ENCODE data around the gene HEATR5A. TPM values are rescaled to one million over a fixed set of nuclear protein-coding genes. Genes with fewer than 3 reads are reported as not detected.

HEATR5A gene
- total and polyA plus RNA-seq, 11 donors: 22.4 to 57.6 (median 45.5) TPM

GRCh38 chr14:31395572-31396205, 24.7 kb downstream of the HEATR5A start:
- TF ChIP-seq POLR2A (IDR thresholded peaks at IDR 0.05): no peak
- no peak for TF ChIP-seq CTCF (IDR thresholded peaks at IDR 0.05)
- H3K4me1 ChIP-seq: no peaks in the 10 kb centered on the region
- intact Hi-C loops (cut with DNase I): no loop called here
- no peak overlapping the region for H3K4me3 ChIP-seq
- DNase-seq: no peak
- no peak overlapping the region for H3K27ac ChIP-seq
- 96 to 98% (median 97%) methylated on average over 4 of the region's 4 CpGs for WGBS, 4 donors
- H3K27me3 ChIP-seq: no peaks in the 10 kb centered on the region
- ATAC-seq: no peak
- H3K36me3 ChIP-seq: peaks cover 0 to 99% (median 87%) of the 10 kb centered on the region in 9 donors
- H3K9me3 ChIP-seq: no peaks in the 10 kb centered on the region

DNA sequence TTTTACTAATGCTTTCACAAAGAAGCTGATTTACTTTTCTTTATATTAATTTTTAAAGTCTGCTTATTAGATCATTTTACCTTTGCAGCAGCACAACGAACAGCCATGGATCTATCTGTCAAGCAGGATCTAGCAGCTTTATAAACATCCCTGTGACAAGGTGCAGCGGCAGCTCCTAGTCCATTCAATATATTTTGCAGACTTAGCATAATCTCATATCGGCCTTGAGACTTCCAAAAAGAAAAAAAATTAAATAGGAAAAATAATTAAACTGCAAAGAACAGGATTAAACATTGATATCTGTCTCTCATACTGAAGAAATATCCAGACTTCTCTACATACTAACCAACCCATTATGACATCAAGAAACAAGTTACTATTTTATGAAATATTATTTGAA, 25.2 kb downstream of the HEATR5A start:
- TF ChIP-seq POLR2A (IDR thresholded peaks at IDR 0.05) (no peak), CTCF (IDR thresholded peaks at IDR 0.05) (no peak)
- intact Hi-C loops (cut with DNase I): no loop called here
- ATAC-seq (no peak), DNase-seq (no peak)
- Histone ChIP-seq H3K9me3 (no peaks in the 10 kb centered on the region), H3K36me3 (peaks cover 0 to 97% (median 82%) of the 10 kb centered on the region in 9 donors), H3K27me3 (no peaks in the 10 kb centered on the region), H3K27ac (no peak overlapping the region), H3K4me1 (peaks cover 0 to 3% (median 0%) of the 10 kb centered on the region in 12 donors), H3K4me3 (no peak overlapping the region)
- WGBS, 4 donors: 92 to 95% (median 93%) methylated on average over 3 of the region's 3 CpGs

- no peaks in the 10 kb centered on the region for H3K9me3 ChIP-seq
- no peak overlapping the region for H3K27ac ChIP-seq
- peaks cover 0 to 23% (median 9%) of the 10 kb centered on the region in 12 donors for H3K4me1 ChIP-seq
- TF ChIP-seq POLR2A (IDR thresholded peaks at IDR 0.05): no peak
- TF ChIP-seq CTCF (IDR thresholded peaks at IDR 0.05): no peak
- peaks cover 0 to 82% (median 71%) of the 10 kb centered on the region in 9 donors for H3K36me3 ChIP-seq
- H3K27me3 ChIP-seq: no peaks in the 10 kb centered on the region
- no peak for DNase-seq
- ATAC-seq: no peak
- intact Hi-C loops (cut with DNase I): no loop called here
- no peak overlapping the region for H3K4me3 ChIP-seq
These were observed 28.3 kb downstream of the HEATR5A start for GRCh38 chr14:31391977-31392503.

DNA sequence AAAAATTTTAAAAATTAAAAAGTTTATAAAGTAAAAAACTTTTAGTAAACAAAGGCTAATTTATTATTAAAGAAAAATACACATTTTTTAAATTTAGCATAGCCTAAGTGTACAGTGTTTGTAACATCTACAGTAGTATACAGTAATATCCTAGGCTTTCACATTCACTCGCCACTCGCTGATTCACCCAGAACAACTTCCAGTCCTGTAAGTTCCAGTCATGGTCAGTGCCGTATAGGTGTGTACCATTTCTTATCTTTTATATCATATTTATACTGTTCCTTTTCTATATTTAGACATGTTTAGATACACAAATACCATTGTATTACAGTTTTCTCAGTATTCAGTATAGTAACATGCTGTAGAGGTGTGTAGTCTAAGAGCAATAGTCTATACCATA, 28.9 kb downstream of the HEATR5A start:
- Histone ChIP-seq H3K4me1 (peaks cover 0 to 23% (median 9%) of the 10 kb centered on the region in 12 donors), H3K36me3 (peaks cover 0 to 82% (median 71%) of the 10 kb centered on the region in 9 donors), H3K27me3 (no peaks in the 10 kb centered on the region), H3K4me3 (no peak overlapping the region), H3K27ac (no peak overlapping the region), H3K9me3 (no peaks in the 10 kb centered on the region)
- DNase-seq (no peak), ATAC-seq (no peak)
- TF ChIP-seq CTCF (IDR thresholded peaks at IDR 0.05) (no peak), POLR2A (IDR thresholded peaks at IDR 0.05) (no peak)
- WGBS, 4 donors: 94 to 99% (median 95%) methylated on average over 3 of the region's 3 CpGs
- intact Hi-C loops (cut with DNase I): no loop called here
